ENCODE measurements around the gene TFF3.

DNA sequence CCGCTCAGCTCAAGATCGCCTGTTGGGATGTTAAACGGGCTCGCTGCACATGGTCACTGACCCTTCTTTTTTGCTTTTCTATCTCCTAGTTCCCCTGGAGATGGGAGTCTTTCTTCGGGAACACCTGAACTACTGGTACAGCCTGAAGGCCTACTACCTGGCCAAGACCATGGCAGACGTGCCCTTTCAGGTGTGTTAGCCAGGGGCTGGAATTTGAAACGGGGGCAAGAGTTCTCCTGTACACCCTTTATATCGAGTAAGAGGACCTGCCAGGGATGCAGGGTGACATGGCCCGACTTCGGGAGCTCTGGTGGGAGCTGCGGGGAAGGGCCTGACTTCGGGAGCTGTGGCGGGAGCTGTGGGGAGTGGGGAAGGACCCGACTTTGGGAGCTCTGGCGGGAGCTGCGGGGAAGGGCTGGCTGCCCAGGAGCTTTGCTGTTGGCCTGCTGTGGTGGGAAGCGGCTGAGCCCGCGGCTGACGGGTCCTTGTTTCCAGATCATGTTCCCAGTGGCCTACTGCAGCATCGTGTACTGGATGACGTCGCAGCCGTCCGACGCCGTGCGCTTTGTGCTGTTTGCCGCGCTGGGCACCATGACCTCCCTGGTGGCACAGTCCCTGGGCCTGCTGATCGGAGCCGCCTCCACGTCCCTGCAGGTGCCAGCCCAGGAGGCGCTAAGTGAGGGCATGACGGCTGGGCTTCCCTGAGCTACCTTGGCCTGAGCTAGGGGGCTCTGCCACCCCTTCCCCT is 24.0 kb downstream of the TFF3 start:
- TF ChIP-seq, protein P1, sequence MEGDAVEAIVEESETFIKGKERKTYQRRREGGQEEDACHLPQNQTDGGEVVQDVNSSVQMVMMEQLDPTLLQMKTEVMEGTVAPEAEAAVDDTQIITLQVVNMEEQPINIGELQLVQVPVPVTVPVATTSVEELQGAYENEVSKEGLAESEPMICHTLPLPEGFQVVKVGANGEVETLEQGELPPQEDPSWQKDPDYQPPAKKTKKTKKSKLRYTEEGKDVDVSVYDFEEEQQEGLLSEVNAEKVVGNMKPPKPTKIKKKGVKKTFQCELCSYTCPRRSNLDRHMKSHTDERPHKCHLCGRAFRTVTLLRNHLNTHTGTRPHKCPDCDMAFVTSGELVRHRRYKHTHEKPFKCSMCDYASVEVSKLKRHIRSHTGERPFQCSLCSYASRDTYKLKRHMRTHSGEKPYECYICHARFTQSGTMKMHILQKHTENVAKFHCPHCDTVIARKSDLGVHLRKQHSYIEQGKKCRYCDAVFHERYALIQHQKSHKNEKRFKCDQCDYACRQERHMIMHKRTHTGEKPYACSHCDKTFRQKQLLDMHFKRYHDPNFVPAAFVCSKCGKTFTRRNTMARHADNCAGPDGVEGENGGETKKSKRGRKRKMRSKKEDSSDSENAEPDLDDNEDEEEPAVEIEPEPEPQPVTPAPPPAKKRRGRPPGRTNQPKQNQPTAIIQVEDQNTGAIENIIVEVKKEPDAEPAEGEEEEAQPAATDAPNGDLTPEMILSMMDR (conservative IDR thresholded peaks at IDR 0.05 in 1 of 2, IDR thresholded peaks at IDR 0.05 in 1 of 2; ENCODE audit: extremely low read depth in 1 of 2, insufficient read depth in 1 of 2, low read depth in 1 of 2, low read length in 2 of 2), result no peak
- no peak for TF ChIP-seq EZH2 (IDR thresholded peaks at IDR 0.05; ENCODE audit: borderline replicate concordance, low read length)

All from mammary epithelial cell (primary cell).